Right lobe of liver (tissue), 6 donors: Measurements from ENCODE around the gene PTTG1. TPM values are rescaled to one million over a fixed set of nuclear protein-coding genes. Genes with fewer than 3 reads are reported as not detected.

Experiments
- ATAC-seq, 4 donors: fragments of 200-7000 bp; cut with Tn5 transposase; one replicate each; pipeline ENCODE4 v1.9.1; 2020; ENCODE audit warnings: mild to moderate bottlenecking in 4 of 4, moderate library complexity in 4 of 4
- DNase-seq, 3 donors: peaks; one replicate each; pipeline ENCODE4 v3.0.0-alpha.2; 2020
- H3K27ac ChIP-seq, 3 donors: fragments of 200-600 bp; one replicate each; pipeline ENCODE4 v1.8.0; 2022
- H3K27me3 ChIP-seq, 2 donors: fragments of 200-600 bp; one replicate each; pipeline ENCODE4 v1.8.0; 2022
- H3K36me3 ChIP-seq, 4 donors: fragments of 200-600 bp; sonication (generic) in 1 of 4; one replicate each; pipeline versions ENCODE4 v1.5.1 to v1.8.0; 2017 to 2022; ENCODE audit warnings: control low read depth in 1 of 4
- H3K4me1 ChIP-seq, 4 donors: fragments of 200-600 bp; sonication (generic) in 1 of 4; one replicate each; pipeline versions ENCODE4 v1.5.1 to v1.8.0; 2017 to 2022; ENCODE audit warnings: control low read depth in 1 of 4
- H3K4me3 ChIP-seq, 3 donors: fragments of 200-600 bp; one replicate each; pipeline ENCODE4 v1.8.0; 2022
- H3K9me3 ChIP-seq, 4 donors: fragments of 200-600 bp; sonication (generic) in 1 of 4; one replicate each; pipeline versions ENCODE4 v1.5.1 to v1.8.0; 2017 to 2022; ENCODE audit warnings: control low read depth in 1 of 4
- POLR2A ChIP-seq: fragments of 450-650 bp; IDR thresholded peaks from one replicate; pipeline ENCODE4 v1.6.1; 2017; ENCODE audit warnings: antibody characterized with exemption, mild to moderate bottlenecking
- WGBS: methylation state at CpG from one replicate; pipeline ENCODE4 v1.1.6; 2018; ENCODE audit warnings: low coverage, low lambda C conversion rate; ENCODE audit not compliant: insufficient coverage; ENCODE audit errors: missing lambda C conversion rate; 5-methylcytosine and 5-hydroxymethylcytosine counted together
- intact Hi-C, 2 donors: fragments of 100-400 bp; cut with DNase I; formaldehyde crosslinking; loops; one replicate each; pipeline versions ENCODE4 v1.11.2 to v1.14.1; 2022
- long read RNA-seq: library from polyadenylated mRNA; unstranded; transcript quantifications from one replicate; pipeline ENCODE4 v2.0.0, GENCODE V29; 2019
- total RNA-seq, 6 experiments: library from RNA; depleted of rRNA in 2 of 6; stranded (reverse); fragments of >200 nt in 2 of 6; fragmentation: NEBNext Ultra II Directional in 3 of 6; extraction: Animal tissue kit (Norgen Biotek cat#: 25700) in 3 of 6; gene quantifications; one replicate each; pipeline versions ENCODE4 v1.1.0 to v1.2.4, GENCODE V29; 2016 to 2023
- TF ChIP-seq, protein P1 (sequence below), 4 donors: fragments of 200-600 bp in 3 of 4; fragments of 450-650 bp in 1 of 4; IDR thresholded peaks; one replicate each; pipeline versions ENCODE4 v1.5.1 to v1.8.0; 2016 to 2022; ENCODE audit warnings: antibody characterized with exemption in 4 of 4, mild to moderate bottlenecking in 2 of 4
- donor health status: DM: no; HTN: yes; CAD: no.
- donor health status: DM: no; HTN: no; CAD: no.
- donor health status: DM: no; HTN: no; CAD: no.
- donor health status: DM: no; HTN: yes; CAD: no.
- donor health status: DM: no; HTN: yes; CAD: no.

Gene PTTG1
- total RNA-seq: 1 to 10 TPM in 3 of 6 experiments, under 1 TPM in 3; 0.51 to 5.9 (median 2.6) TPM
- long read RNA-seq: 0 reads

DNA sequence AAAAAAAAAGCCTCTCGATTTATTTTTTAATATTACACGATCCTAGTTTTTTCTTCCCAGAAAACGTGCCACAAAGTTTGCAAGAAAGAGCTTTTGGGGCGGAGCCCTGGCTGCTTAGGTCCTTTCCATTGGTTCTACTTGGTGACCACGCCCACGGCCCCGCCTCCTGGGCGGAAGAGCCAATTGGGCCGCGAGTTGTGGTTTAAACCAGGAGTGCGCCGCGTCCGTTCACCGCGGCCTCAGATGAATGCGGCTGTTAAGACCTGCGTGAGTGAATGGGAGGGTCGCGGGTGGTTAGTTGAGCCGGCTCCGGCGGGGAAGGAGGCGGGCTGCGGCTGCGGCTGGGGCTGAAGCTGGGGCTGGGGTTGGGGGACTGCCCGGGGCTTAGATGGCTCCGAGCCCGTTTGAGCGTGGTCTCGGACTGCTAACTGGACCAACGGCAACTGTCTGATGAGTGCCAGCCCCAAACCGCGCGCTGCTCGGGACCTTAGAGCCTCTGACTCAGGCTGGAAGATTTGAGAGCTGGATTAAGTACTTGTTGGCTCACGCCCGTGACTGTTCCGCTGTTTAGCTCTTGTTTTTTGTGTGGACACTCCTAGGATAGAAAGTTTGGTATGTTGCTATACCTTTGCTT lies at the start of gene PTTG1:
Gene PTTG1 (plus strand): TSS at position 231 of the 634 bp plus-strand sequence. CDS start 458 bp downstream, outside the sequence.
- H3K27ac ChIP-seq: no peak within 1 kb of the TSS
- intact Hi-C loops: no loop called here
- no peaks in the 10 kb centered on the region for H3K27me3 ChIP-seq
- under 1% methylated on average over 25 of the region's 39 CpGs for WGBS
- H3K4me1 ChIP-seq: peaks cover 0 to 15% (median 4%) of the 10 kb centered on the region in 4 donors
- peak; percentile 94 to 96 (median 95) for DNase-seq
- no peaks in the 10 kb centered on the region for H3K9me3 ChIP-seq
- H3K36me3 ChIP-seq: no peaks in the 10 kb centered on the region
- TF ChIP-seq, protein P1, sequence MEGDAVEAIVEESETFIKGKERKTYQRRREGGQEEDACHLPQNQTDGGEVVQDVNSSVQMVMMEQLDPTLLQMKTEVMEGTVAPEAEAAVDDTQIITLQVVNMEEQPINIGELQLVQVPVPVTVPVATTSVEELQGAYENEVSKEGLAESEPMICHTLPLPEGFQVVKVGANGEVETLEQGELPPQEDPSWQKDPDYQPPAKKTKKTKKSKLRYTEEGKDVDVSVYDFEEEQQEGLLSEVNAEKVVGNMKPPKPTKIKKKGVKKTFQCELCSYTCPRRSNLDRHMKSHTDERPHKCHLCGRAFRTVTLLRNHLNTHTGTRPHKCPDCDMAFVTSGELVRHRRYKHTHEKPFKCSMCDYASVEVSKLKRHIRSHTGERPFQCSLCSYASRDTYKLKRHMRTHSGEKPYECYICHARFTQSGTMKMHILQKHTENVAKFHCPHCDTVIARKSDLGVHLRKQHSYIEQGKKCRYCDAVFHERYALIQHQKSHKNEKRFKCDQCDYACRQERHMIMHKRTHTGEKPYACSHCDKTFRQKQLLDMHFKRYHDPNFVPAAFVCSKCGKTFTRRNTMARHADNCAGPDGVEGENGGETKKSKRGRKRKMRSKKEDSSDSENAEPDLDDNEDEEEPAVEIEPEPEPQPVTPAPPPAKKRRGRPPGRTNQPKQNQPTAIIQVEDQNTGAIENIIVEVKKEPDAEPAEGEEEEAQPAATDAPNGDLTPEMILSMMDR (IDR thresholded peaks at IDR 0.05): no peak
- TF ChIP-seq POLR2A: peak; percentile 19
- peak; percentile 87 to 94 (median 91) for ATAC-seq
- peak within 1 kb of the TSS; percentile 51 to 63 (median 62) for H3K4me3 ChIP-seq

DNA sequence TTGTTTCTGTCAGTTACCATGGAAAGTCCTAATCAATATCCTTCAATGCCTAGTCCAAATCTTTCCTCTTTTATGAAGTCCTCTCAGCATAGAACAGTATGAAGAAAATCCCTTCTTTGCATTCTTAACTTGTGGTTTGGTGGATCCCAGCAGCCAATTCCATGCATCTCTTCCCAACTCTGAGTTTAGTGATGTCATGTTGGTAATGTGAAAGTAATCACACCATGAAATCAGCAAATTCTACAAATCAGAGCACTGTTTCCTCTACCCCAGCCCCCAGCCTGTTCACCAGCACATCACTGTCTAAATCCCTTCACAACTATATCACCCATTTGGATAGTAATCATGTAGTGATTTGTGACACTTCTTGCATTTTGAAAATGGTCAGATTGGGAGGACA lies 46.5 kb upstream of the PTTG1 start:
- Histone ChIP-seq H3K36me3 (no peaks in the 10 kb centered on the region), H3K27ac (no peak overlapping the region), H3K9me3 (no peaks in the 10 kb centered on the region), H3K4me1 (peaks cover 0 to 4% (median 0%) of the 10 kb centered on the region in 4 donors), H3K4me3 (no peak overlapping the region), H3K27me3 (no peaks in the 10 kb centered on the region)
- ATAC-seq (no peak), DNase-seq (no peak)
- intact Hi-C loops: no loop called here
- TF ChIP-seq POLR2A: no peak

DNA sequence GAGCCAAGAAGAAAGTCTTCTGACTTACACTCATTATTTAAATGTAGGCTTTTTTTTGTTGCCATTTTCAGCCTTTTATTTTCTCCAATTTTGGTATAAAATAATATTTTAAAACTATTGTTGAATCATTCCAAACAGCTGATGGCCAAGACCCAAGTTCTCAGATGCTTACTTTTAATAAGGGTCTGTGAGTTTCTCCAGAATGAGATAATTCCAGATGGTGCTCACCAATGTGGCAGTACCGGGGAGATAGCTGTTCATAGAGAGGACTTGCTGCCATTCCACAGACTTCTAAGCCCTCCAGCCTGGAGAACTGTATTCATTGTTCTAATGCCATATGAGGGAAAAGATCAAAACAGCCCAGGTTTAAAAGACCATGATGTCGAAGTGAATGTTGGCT lies 46.0 kb upstream of the PTTG1 start:
- Histone ChIP-seq H3K36me3 (no peaks in the 10 kb centered on the region), H3K27me3 (no peaks in the 10 kb centered on the region), H3K4me3 (no peak overlapping the region), H3K4me1 (no peaks in the 10 kb centered on the region), H3K27ac (no peak overlapping the region), H3K9me3 (no peaks in the 10 kb centered on the region)
- intact Hi-C loops: no loop called here
- TF ChIP-seq POLR2A: no peak
- TF ChIP-seq, protein P1 (IDR thresholded peaks at IDR 0.05): no peak
- DNase-seq (no peak), ATAC-seq (no peak)
- 58% methylated on average over 2 of the region's 2 CpGs for WGBS

DNA sequence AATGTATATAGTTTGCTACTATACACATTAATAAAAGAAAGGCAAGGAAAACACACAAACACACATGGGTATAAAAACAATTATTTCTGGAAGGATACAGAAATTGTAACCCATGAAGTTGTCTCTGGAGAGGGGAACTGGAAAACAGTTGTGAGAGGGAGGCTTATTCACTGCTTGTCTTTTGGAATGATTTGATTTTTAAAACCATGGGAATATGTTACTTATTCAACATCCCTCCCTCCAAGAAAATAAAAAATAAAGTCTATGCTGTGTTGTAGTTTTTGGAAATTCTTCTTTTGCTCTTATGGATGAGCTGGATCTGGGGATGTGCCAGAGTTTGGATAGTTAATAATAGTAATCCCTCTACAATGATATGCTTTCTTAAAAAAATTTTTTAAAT lies 45.2 kb upstream of the PTTG1 start:
- Histone ChIP-seq H3K4me1 (no peaks in the 10 kb centered on the region), H3K27ac (no peak overlapping the region), H3K27me3 (no peaks in the 10 kb centered on the region), H3K4me3 (no peak overlapping the region), H3K36me3 (no peaks in the 10 kb centered on the region), H3K9me3 (no peaks in the 10 kb centered on the region)
- ATAC-seq (no peak), DNase-seq (no peak)
- TF ChIP-seq POLR2A: no peak
- TF ChIP-seq, protein P1 (IDR thresholded peaks at IDR 0.05): no peak
- intact Hi-C loops: no loop called here

DNA sequence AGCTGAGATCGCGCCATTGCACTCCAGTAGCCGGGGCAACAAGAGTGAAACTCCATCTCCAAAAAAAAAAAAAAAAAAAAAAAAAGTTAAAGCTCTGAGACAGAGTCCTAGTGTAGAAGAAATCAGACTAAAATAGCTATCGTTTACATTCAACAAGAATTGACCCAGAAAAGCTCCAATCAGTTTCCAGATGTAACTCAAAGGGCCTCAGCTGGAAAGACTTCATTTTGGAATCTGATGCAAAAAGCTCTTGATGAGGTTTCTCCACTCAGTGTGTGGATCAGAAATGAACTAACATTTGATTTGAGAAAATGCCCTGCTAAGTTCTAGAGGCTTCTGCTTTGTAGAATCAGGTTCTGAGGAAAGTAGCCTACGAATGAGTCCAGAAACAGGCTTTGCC lies 44.0 kb upstream of the PTTG1 start:
- no peak overlapping the region for H3K27ac ChIP-seq
- ATAC-seq (no peak), DNase-seq (no peak)
- TF ChIP-seq, protein P1 (IDR thresholded peaks at IDR 0.05): no peak
- TF ChIP-seq POLR2A: no peak
- WGBS: 69% methylated on average over 3 of the region's 5 CpGs
- no peak overlapping the region for H3K4me3 ChIP-seq
- H3K27me3 ChIP-seq: no peaks in the 10 kb centered on the region
- intact Hi-C loops: no loop called here
- H3K36me3 ChIP-seq: no peaks in the 10 kb centered on the region
- no peaks in the 10 kb centered on the region for H3K4me1 ChIP-seq
- no peaks in the 10 kb centered on the region for H3K9me3 ChIP-seq
